ENCODE data around the gene GLCCI1.
"Not testable (repeated sequence)": the region's sequence is repeated elsewhere in the genome, so short reads cannot be mapped to it uniquely, and the experiment has no call there.

The GLCCI1 gene

DNA sequence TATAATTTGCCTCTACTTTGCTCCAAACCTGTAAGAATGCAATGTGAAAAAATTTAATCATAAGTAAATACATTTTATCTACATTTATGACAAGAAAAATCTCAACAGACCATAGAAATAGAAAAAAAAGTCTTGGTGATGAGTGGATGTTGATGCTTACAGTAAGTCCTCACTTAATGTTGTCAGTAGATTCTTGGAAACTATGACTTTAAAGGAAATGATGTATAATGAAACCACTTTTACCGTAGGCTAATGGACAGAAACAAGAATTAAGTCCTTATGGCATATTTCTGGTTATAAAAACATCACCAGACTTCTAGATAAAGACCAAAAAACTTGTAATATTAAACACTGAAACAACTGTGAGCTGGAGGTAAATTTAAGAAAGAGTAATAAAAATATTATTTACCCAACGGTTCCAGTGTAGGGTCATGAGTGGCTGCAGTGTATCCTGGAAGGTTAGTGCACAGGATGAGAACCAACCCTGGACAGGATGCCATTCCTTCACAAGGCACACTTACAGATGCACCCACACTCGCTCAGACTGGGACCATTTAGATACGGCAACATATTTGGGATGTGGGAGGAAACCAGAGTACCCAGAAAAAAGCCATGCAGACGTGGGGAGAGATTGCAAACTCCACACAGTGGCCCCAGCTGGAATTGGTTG lies 76.3 kb downstream of the GLCCI1 start:
- H3K9ac ChIP-seq (ENCODE audit: low read length in 2 of 2) = no peak overlapping the region
- no peaks in the 10 kb centered on the region for H3K4me1 ChIP-seq (ENCODE audit: control insufficient read depth, insufficient read depth, low read length)
- H3K9me3 ChIP-seq (ENCODE audit: control insufficient read depth in 2 of 2, low read length in 2 of 2) = no peaks in the 10 kb centered on the region
- H3K27ac ChIP-seq (ENCODE audit: low read length) = no peak overlapping the region
- H3K4me3 ChIP-seq (ENCODE audit: low read length in 2 of 2) = no peak overlapping the region
- peaks cover 2 to 8% of the 10 kb centered on the region in 2 donors for H3K36me3 ChIP-seq (ENCODE audit: control insufficient read depth in 2 of 2, insufficient read depth in 2 of 2, low read length in 2 of 2)
- no peaks in the 10 kb centered on the region for H3K27me3 ChIP-seq (ENCODE audit: control insufficient read depth in 1 of 2, insufficient read depth in 2 of 2, low read length in 2 of 2)

DNA sequence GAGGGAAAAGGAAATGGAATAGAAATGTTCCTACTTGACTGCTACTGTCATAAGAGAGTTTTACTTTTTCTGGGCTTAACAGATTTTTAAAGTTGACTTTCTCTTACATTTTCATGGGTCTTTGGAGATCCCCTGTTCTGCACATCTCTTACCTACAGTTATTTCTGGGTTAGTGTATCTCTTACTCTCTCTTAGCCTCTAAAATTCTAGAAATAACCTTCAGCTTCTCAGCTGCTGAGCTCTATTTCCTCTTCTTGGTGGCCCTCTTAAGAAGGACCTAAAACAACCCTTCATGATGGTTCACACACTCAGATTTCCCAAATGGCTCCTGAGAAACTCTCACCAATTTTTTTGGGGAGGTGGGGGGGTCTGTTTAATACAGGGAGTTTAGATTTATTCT lies 79.5 kb downstream of the GLCCI1 start:
- not testable (repeated sequence) for H3K9me3 ChIP-seq (ENCODE audit: control insufficient read depth in 2 of 2, low read length in 2 of 2); H3K27me3 ChIP-seq (ENCODE audit: control insufficient read depth in 1 of 2, insufficient read depth in 2 of 2, low read length in 2 of 2); H3K4me3 ChIP-seq (ENCODE audit: low read length in 2 of 2); H3K27ac ChIP-seq (ENCODE audit: low read length); H3K9ac ChIP-seq (ENCODE audit: low read length in 2 of 2); H3K4me1 ChIP-seq (ENCODE audit: control insufficient read depth, insufficient read depth, low read length); H3K36me3 ChIP-seq (ENCODE audit: control insufficient read depth in 2 of 2, insufficient read depth in 2 of 2, low read length in 2 of 2)

DNA sequence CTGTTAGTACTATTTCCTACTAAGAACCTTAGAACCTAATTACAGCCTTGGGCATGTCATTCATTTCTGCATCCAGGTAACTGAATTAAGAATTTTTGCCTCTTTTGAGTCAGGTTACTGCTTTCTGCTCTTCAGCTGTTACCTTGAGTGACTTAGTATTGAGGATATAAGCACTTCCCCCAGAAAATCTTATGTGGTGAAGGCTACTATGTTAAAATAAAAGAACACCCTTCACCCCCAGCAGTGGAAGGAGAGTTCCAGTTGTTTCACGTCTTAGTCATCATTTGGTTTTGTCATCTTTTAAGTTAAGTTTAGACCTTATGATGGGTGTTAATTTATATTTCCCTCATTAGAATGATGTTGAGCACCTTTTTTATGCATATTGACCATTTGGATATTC lies 82.8 kb downstream of the GLCCI1 start:
- Histone ChIP-seq H3K4me1 (ENCODE audit: control insufficient read depth, insufficient read depth, low read length) (no peaks in the 10 kb centered on the region), H3K4me3 (ENCODE audit: low read length in 2 of 2) (no peak overlapping the region), H3K9me3 (ENCODE audit: control insufficient read depth in 2 of 2, low read length in 2 of 2) (no peaks in the 10 kb centered on the region), H3K36me3 (ENCODE audit: control insufficient read depth in 2 of 2, insufficient read depth in 2 of 2, low read length in 2 of 2) (peaks cover 0 to 6% of the 10 kb centered on the region in 2 donors), H3K27ac (ENCODE audit: low read length) (no peak overlapping the region), H3K27me3 (ENCODE audit: control insufficient read depth in 1 of 2, insufficient read depth in 2 of 2, low read length in 2 of 2) (no peaks in the 10 kb centered on the region), H3K9ac (ENCODE audit: low read length in 2 of 2) (no peak overlapping the region)

DNA sequence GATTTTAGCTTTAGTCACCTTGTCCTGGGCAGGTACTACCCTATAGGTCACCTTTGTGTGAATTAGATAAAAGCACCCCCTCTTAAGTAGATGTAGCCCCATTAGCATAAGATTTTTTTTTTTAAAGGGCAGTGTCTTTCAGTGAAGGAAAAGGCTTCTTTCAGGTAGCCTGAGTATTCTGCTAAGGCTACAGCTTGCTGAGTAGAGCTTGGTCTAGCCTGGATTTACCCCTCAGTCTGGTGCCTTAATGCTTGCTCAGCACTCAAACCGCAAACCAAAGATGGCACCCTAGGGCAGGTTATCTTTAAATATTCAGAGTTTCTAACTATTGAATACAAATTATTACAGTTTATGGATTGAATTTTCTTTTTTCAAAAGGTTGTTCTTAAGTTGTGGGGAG lies 83.4 kb downstream of the GLCCI1 start:
- H3K4me1 ChIP-seq (ENCODE audit: control insufficient read depth, insufficient read depth, low read length) = no peaks in the 10 kb centered on the region
- no peak overlapping the region for H3K4me3 ChIP-seq (ENCODE audit: low read length in 2 of 2)
- no peaks in the 10 kb centered on the region for H3K9me3 ChIP-seq (ENCODE audit: control insufficient read depth in 2 of 2, low read length in 2 of 2)

DNA sequence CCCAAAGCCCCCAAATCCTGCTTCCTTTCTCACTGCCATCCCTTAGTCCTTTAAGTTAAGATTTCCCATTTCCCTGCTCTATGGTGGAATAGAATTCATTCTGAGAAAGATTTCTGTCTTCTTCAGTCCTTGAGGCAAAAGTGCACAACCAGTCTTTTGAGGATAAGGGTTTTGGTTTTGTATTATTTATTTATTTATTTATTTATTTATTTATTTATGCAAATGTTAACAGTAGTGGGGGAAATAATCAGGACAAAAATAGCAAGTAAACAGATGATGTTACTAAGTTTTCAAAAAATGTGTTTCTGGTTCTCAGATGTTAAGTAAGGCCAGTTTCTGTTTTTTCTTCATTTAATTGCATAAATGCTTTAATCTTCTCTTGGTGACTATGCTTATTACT lies 84.2 kb downstream of the GLCCI1 start:
- Histone ChIP-seq H3K27ac (ENCODE audit: low read length) (no peak overlapping the region), H3K9ac (ENCODE audit: low read length in 2 of 2) (no peak overlapping the region), H3K36me3 (ENCODE audit: control insufficient read depth in 2 of 2, insufficient read depth in 2 of 2, low read length in 2 of 2) (peaks cover 0 to 6% of the 10 kb centered on the region in 2 donors), H3K27me3 (ENCODE audit: control insufficient read depth in 1 of 2, insufficient read depth in 2 of 2, low read length in 2 of 2) (no peaks in the 10 kb centered on the region), H3K4me3 (ENCODE audit: low read length in 2 of 2) (no peak overlapping the region), H3K9me3 (ENCODE audit: control insufficient read depth in 2 of 2, low read length in 2 of 2) (no peaks in the 10 kb centered on the region), H3K4me1 (ENCODE audit: control insufficient read depth, insufficient read depth, low read length) (no peaks in the 10 kb centered on the region)

More for the DNA sequence above, 83.4 kb downstream of the GLCCI1 start:
- H3K9ac ChIP-seq (ENCODE audit: low read length in 2 of 2) = no peak overlapping the region
- H3K27me3 ChIP-seq (ENCODE audit: control insufficient read depth in 1 of 2, insufficient read depth in 2 of 2, low read length in 2 of 2) = no peaks in the 10 kb centered on the region
- H3K27ac ChIP-seq (ENCODE audit: low read length) = no peak overlapping the region
- peaks cover 0 to 6% of the 10 kb centered on the region in 2 donors for H3K36me3 ChIP-seq (ENCODE audit: control insufficient read depth in 2 of 2, insufficient read depth in 2 of 2, low read length in 2 of 2)

DNA sequence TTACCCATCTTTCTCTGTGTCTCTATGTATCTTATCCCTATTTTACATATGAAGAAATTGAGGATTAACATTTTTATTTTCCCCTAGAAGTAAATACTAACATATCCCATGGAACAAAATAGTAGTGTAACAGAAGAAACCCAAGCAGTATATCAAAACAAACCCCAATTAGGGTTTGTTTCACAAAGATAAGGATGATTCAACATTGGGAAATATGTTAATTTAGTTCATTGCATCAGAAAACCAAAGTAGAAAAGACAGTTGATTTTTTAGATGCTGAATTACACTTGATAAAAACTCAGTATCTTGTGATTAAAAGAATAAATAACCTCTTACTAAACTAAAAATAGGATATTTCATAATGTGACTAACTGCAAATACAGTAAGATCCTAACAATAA lies 87.8 kb downstream of the GLCCI1 start:
- Histone ChIP-seq H3K4me3 (ENCODE audit: low read length in 2 of 2) (no peak overlapping the region), H3K27me3 (ENCODE audit: control insufficient read depth in 1 of 2, insufficient read depth in 2 of 2, low read length in 2 of 2) (no peaks in the 10 kb centered on the region), H3K4me1 (ENCODE audit: control insufficient read depth, insufficient read depth, low read length) (no peaks in the 10 kb centered on the region), H3K9me3 (ENCODE audit: control insufficient read depth in 2 of 2, low read length in 2 of 2) (no peaks in the 10 kb centered on the region), H3K27ac (ENCODE audit: low read length) (no peak overlapping the region), H3K9ac (ENCODE audit: low read length in 2 of 2) (no peak overlapping the region), H3K36me3 (ENCODE audit: control insufficient read depth in 2 of 2, insufficient read depth in 2 of 2, low read length in 2 of 2) (peaks cover 0 to 19% of the 10 kb centered on the region in 2 donors)

DNA sequence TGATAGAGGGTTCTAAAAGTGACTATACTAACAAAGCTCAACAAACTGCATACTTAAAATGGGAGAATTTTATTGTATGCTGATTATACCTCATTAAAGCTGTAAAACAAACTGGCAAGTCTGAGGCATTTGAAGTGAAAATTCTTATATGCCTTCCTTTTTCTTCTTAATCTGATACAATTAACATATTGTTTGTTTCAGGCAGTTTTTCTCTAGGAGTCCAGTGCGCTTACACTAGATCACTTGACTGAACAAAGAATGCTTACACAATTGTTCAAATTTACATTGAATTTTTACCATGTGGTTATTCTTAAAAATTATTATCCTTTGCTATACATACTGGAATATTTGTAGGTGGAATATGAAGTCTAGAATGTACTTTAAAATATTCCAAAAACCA lies 89.0 kb downstream of the GLCCI1 start:
- H3K4me3 ChIP-seq (ENCODE audit: low read length in 2 of 2) = no peak overlapping the region
- H3K27ac ChIP-seq (ENCODE audit: low read length) = no peak overlapping the region
- no peaks in the 10 kb centered on the region for H3K27me3 ChIP-seq (ENCODE audit: control insufficient read depth in 1 of 2, insufficient read depth in 2 of 2, low read length in 2 of 2)
- no peaks in the 10 kb centered on the region for H3K9me3 ChIP-seq (ENCODE audit: control insufficient read depth in 2 of 2, low read length in 2 of 2)
- no peak overlapping the region for H3K9ac ChIP-seq (ENCODE audit: low read length in 2 of 2)
- H3K36me3 ChIP-seq (ENCODE audit: control insufficient read depth in 2 of 2, insufficient read depth in 2 of 2, low read length in 2 of 2) = peaks cover 3 to 22% of the 10 kb centered on the region in 2 donors
- H3K4me1 ChIP-seq (ENCODE audit: control insufficient read depth, insufficient read depth, low read length) = no peaks in the 10 kb centered on the region

DNA sequence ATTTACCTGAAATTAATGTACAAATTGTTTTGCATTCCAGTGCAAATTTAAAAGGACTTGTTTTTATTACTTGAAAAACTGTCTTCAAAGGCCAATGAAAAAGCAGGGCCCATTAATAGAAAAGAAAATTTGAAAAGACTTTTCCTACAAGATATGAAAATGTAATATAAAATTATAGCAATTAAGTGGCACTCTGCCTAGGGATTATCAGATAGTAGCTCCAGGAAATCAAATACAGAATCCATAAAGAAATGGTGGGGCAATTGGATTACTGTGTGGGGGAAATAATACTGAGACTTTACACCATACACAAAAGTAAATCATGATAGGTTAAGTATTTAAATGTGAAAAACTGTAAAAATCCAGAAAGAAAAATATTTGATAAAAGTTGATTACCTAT lies 89.7 kb downstream of the GLCCI1 start:
- no peak overlapping the region for H3K9ac ChIP-seq (ENCODE audit: low read length in 2 of 2)
- no peaks in the 10 kb centered on the region for H3K9me3 ChIP-seq (ENCODE audit: control insufficient read depth in 2 of 2, low read length in 2 of 2)
- H3K4me1 ChIP-seq (ENCODE audit: control insufficient read depth, insufficient read depth, low read length) = no peaks in the 10 kb centered on the region
- no peak overlapping the region for H3K27ac ChIP-seq (ENCODE audit: low read length)
- no peak overlapping the region for H3K4me3 ChIP-seq (ENCODE audit: low read length in 2 of 2)
- H3K36me3 ChIP-seq (ENCODE audit: control insufficient read depth in 2 of 2, insufficient read depth in 2 of 2, low read length in 2 of 2) = peaks cover 3 to 28% of the 10 kb centered on the region in 2 donors
- H3K27me3 ChIP-seq (ENCODE audit: control insufficient read depth in 1 of 2, insufficient read depth in 2 of 2, low read length in 2 of 2) = no peaks in the 10 kb centered on the region

DNA sequence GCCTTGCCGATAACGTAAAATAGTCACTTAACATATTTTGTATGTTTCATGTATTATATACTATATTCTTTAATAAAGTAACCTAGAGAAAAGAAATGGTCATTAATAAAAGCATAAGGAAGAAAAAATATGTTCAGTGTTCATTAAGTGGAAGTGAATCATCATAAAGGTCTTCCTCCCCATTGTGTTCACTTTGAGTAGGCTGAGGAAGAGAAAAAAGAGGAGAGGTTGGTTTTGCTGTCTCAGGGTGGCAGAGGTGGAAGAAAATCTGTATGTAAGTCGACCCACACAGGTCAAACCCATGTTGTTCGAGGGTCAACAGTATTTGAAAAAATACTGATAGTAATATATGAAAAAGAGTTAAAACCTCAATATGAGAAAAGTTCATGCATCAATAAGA lies 90.3 kb downstream of the GLCCI1 start:
- no peaks in the 10 kb centered on the region for H3K27me3 ChIP-seq (ENCODE audit: control insufficient read depth in 1 of 2, insufficient read depth in 2 of 2, low read length in 2 of 2)
- H3K4me1 ChIP-seq (ENCODE audit: control insufficient read depth, insufficient read depth, low read length) = no peaks in the 10 kb centered on the region
- no peak overlapping the region for H3K9ac ChIP-seq (ENCODE audit: low read length in 2 of 2)

DNA sequence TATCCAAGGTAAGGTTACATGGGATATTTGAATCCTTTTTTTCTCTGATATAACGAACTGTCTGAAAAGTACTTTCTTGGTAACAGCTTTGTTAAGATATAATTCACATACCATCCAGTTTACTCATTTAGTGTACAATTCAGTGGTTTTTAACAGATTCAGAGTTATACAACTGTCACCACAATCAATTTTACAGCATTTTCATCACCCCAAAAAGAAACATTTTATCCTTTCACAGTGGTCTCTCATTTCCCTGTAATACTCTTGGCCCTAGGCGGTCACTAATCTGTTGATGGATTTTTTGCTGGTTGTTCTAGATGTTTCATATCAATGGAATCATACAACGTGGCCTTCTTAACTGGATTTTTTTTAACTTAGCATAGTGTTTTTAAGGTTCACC lies 91.6 kb downstream of the GLCCI1 start:
- H3K4me1 ChIP-seq (ENCODE audit: control insufficient read depth, insufficient read depth, low read length) = peaks cover 1% of the 10 kb centered on the region
- H3K27me3 ChIP-seq (ENCODE audit: control insufficient read depth in 1 of 2, insufficient read depth in 2 of 2, low read length in 2 of 2) = no peaks in the 10 kb centered on the region
- no peak overlapping the region for H3K27ac ChIP-seq (ENCODE audit: low read length)
- H3K9me3 ChIP-seq (ENCODE audit: control insufficient read depth in 2 of 2, low read length in 2 of 2) = no peaks in the 10 kb centered on the region
- H3K4me3 ChIP-seq (ENCODE audit: low read length in 2 of 2) = no peak overlapping the region
- peaks cover 3 to 27% of the 10 kb centered on the region in 2 donors for H3K36me3 ChIP-seq (ENCODE audit: control insufficient read depth in 2 of 2, insufficient read depth in 2 of 2, low read length in 2 of 2)
- no peak overlapping the region for H3K9ac ChIP-seq (ENCODE audit: low read length in 2 of 2)

More for the DNA sequence above, 90.3 kb downstream of the GLCCI1 start:
- no peaks in the 10 kb centered on the region for H3K9me3 ChIP-seq (ENCODE audit: control insufficient read depth in 2 of 2, low read length in 2 of 2)
- H3K36me3 ChIP-seq (ENCODE audit: control insufficient read depth in 2 of 2, insufficient read depth in 2 of 2, low read length in 2 of 2) = peaks cover 3 to 28% of the 10 kb centered on the region in 2 donors
- no peak overlapping the region for H3K27ac ChIP-seq (ENCODE audit: low read length)
- H3K4me3 ChIP-seq (ENCODE audit: low read length in 2 of 2) = no peak overlapping the region

DNA sequence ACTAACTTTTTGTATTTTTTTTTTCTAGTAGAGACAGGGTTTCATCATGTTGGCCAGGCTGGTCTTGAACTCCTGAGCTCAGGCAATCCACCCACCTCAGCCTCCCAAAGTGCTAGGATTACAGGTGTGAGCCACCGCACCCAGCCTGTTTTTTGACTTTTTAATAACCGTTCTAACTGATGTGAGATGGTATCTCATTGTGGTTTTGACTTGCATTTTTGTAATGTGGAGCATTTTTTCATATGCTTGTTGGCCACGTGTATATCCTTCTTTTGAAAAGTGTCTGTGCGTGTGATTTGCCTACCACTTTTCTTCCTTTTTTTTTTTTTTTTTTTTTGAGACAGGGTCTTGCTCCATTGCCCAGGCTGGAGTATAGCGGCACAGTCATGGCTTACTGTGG lies 94.7 kb downstream of the GLCCI1 start:
- H3K27ac ChIP-seq (ENCODE audit: low read length) = not testable (repeated sequence)

More for the DNA sequence above, 94.7 kb downstream of the GLCCI1 start:
- not testable (repeated sequence) for H3K9ac ChIP-seq (ENCODE audit: low read length in 2 of 2); H3K4me3 ChIP-seq (ENCODE audit: low read length in 2 of 2); H3K27me3 ChIP-seq (ENCODE audit: control insufficient read depth in 1 of 2, insufficient read depth in 2 of 2, low read length in 2 of 2); H3K4me1 ChIP-seq (ENCODE audit: control insufficient read depth, insufficient read depth, low read length); H3K9me3 ChIP-seq (ENCODE audit: control insufficient read depth in 2 of 2, low read length in 2 of 2)
- H3K36me3 ChIP-seq (ENCODE audit: control insufficient read depth in 2 of 2, insufficient read depth in 2 of 2, low read length in 2 of 2) = peaks cover 3 to 24% of the 10 kb centered on the region in 2 donors
